ENCODE data around the gene PCBP2.

PCBP2 gene

GRCh38 chr12:53495903-53496751 is 44.2 kb downstream of the PCBP2 start:
- no peak for DNase-seq

- no peak for DNase-seq
These were observed 44.8 kb downstream of the PCBP2 start for GRCh38 chr12:53496752-53497032.

GRCh38 chr12:53497461-53497860 is 45.6 kb downstream of the PCBP2 start:
- no peak for DNase-seq

- no peak for DNase-seq
These were observed 46.3 kb downstream of the PCBP2 start for GRCh38 chr12:53498235-53498630.

- peak; percentile 69 for DNase-seq
These were observed 47.6 kb downstream of the PCBP2 start, which contains the start of gene MAP3K12 for GRCh38 chr12:53499266-53500141. Gene MAP3K12 (minus strand): TSS chr12:53499458. CDS start chr12:53487391, 12,067 bp downstream.

DNA sequence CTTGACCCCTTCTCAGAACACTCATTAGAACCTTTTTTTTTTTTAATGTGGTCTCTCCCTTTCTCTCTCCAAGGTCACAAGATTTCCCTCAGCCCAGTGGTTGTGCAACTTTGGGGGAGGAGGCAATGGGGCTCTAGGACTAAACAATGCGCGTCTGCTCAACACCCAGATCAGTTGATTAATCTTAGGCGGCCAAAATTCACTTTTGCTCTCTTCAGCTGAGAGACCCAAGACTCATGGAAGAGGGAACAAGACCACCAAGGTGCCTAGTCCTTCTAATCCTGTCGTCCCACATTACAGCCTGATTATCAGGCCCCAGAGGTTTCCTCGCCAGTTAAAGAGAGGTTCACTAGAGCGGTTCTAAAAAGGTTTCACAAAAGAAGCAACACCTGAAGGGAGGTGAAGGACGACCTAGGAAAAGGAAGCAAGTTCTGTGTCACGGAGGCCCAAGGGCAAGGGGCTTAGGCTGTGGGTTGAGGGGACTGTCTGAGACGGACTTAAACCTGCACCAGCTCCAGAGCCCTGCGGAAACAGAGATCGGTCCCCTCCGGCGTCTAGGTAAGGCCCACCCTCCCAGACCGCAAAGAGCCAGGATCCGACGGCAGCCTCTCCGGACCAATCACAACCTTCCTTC is 48.4 kb downstream of the PCBP2 start:
- DNase-seq = no peak

DNA sequence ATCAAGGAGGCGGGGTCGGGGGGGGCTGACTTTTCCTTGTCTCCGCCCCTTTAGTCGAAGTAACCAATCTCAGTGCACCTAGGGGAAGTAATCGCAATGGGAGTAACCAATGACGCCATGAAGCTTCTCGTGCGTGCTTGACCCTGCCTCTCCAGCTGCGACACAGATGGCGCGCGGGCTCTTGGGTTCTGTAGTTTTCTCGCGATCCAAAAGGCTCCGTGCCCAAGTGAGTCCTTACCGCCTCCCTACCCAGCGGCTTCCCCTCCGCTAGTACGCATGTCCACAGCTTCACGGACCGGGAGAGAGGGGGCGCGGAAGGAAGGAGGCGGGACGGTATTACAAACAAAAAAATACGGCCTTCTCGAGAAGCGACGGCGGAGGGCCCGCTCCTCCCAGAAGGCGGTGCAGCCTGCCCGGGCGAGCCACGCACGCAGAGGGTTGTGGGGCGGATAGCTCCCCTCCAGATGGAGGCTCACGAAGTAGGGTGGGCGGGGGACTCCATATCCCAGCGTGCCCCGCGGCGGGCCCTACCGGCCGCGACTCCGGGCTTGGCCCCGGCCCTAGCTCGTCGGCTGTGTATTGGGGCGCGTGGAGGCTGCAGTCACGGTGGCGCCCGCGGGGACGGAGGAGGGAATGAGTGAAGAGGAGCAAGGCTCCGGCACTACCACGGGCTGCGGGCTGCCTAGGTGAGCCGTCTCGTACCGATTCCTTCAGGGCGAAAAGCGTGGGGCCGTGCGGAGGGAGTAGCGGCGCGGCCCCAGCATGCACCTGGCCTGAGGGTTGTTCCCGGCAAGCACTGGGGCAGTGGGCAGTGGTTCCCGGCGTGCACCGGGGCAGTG is 49.1 kb downstream of the PCBP2 start, which contains the start of gene TARBP2:
TSS of gene TARBP2 (plus strand) at position 508 of the 839 bp plus-strand sequence. CDS start at position 634, 126 bp downstream.
- peak; percentile 98 for DNase-seq

- DNase-seq = no peak
These were observed 49.8 kb downstream of the PCBP2 start for GRCh38 chr12:53501615-53502181.

GRCh38 chr12:53502331-53502730 is 50.4 kb downstream of the PCBP2 start:
- no peak for DNase-seq

GRCh38 chr12:53502983-53503728 is 51.3 kb downstream of the PCBP2 start:
- DNase-seq = no peak

DNA sequence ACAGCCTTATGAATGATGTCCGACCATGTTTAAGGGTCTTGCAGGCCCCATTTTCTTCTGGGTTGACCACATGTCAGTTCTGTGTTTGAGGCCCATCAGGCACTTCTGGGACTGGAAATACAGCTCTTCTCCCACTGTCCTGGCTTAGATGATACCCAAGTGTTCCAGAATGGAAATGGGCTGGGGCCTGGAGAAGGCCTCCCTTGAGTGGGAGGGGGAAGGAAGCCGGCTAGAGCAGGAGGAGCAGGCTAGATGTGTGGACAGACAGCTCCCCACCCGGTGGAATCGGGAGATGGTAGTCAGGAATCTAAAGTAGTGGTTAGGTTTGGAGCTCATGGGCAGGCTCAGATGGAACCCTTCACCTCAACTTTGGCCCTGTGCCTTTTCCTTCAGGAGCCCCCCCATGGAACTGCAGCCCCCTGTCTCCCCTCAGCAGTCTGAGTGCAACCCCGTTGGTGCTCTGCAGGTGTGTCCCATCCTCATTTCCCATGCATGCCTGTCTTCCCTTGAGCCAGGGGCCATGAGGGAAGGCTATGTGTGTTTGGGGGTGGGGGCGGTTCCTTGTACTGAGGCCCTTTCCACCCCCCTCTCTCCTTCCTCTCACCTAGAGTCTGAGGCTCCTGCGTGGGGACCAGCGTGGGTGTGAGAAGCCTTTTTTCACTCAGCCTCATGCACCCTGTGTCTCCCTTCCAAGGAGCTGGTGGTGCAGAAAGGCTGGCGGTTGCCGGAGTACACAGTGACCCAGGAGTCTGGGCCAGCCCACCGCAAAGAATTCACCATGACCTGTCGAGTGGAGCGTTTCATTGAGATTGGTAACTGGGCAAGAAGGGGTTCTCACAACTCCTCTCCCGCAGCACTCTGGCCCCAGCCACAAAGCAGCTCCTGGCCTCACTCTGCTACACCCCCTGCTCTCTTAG is 52.4 kb downstream of the PCBP2 start:
- no peak for DNase-seq

- no peak for DNase-seq
These were observed 53.2 kb downstream of the PCBP2 start for GRCh38 chr12:53505086-53505485.

- DNase-seq = no peak
These were observed 53.9 kb downstream of the PCBP2 start for GRCh38 chr12:53505555-53506449.

- no peak for DNase-seq
These were observed 54.5 kb downstream of the PCBP2 start for GRCh38 chr12:53506450-53506785.

DNA sequence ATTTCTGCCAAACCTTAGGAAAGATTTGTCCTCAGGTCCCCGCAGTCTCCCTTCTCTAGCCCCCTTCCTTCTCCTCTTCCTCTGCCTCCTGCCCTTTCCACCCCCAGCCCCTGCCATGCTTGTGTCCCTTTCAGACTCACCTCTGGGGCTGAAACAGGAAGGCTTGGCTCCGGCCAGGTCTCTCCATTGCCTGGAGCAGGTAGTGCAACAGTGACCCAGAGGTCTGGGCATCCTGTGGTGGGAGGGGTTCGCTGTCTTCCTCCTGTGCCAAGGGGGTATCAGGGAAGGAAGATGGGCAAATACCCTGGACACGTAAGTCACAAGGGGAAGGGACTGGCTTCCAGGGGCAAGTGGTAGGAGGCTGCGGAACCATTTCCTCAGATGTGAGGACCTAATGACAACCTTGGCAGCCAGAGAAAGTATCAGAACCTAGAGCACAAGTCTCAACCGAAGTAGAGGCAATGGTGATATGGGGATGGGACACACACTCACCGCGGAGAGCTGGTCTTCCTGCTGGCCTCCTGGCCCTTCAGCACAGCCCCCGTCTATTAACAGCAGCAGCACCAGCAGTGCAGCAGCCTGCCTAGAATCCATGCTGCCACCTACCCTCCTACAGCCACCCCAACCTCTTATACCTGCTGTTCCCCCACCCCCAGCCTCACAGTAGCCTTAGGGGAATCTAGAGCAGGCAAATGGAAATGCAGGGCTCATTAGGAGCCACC is 55.1 kb downstream of the PCBP2 start, which contains the start of gene NPFF:
TSS of gene NPFF (minus strand) at position 604 of the 722 bp plus-strand sequence. CDS start at position 594, 10 bp downstream.
- no peak for DNase-seq

DNA sequence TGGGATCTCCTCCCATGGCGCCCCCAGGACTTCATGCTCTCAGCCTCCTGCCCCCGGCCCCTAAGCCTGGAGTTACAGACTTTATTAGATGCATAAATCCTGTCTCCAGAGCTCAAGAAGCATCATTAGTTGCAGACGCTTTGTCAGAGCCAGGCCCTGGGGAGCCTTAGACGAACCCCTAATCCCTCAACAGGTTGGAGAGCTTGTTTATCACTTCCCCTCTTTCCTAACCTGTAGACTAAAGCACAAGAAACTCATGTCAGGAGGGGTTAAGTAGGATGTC is 55.6 kb downstream of the PCBP2 start:
- DNase-seq = no peak

- peak; percentile 85 for DNase-seq
These were observed 56.8 kb downstream of the PCBP2 start for GRCh38 chr12:53508534-53509170.

- DNase-seq = no peak
These were observed 58.4 kb downstream of the PCBP2 start for GRCh38 chr12:53510181-53510812.
